Coronary artery (tissue), 2 donors: ENCODE data around the gene CHST13.

Experiments used
- DNase-seq: peaks from one replicate; pipeline ENCODE4 v3.0.0-alpha.2; 2017; ENCODE audit warnings: low spot score
- H3K27ac ChIP-seq, 2 donors: fragments of 200-600 bp; sonication (generic); one replicate each; pipeline ENCODE4 v1.5.1; 2016 to 2019
- H3K4me3 ChIP-seq: fragments of 200-600 bp; sonication (generic); 2 replicates; pipeline ENCODE4 v1.5.1; 2016; ENCODE audit warnings: mild to moderate bottlenecking, moderate library complexity
- TF ChIP-seq, protein P1 (sequence below): fragments of 200-600 bp; sonication (generic); IDR thresholded peaks from one replicate; pipeline ENCODE4 v1.5.1; 2019; ENCODE audit warnings: antibody characterized with exemption

Gene CHST13

DNA sequence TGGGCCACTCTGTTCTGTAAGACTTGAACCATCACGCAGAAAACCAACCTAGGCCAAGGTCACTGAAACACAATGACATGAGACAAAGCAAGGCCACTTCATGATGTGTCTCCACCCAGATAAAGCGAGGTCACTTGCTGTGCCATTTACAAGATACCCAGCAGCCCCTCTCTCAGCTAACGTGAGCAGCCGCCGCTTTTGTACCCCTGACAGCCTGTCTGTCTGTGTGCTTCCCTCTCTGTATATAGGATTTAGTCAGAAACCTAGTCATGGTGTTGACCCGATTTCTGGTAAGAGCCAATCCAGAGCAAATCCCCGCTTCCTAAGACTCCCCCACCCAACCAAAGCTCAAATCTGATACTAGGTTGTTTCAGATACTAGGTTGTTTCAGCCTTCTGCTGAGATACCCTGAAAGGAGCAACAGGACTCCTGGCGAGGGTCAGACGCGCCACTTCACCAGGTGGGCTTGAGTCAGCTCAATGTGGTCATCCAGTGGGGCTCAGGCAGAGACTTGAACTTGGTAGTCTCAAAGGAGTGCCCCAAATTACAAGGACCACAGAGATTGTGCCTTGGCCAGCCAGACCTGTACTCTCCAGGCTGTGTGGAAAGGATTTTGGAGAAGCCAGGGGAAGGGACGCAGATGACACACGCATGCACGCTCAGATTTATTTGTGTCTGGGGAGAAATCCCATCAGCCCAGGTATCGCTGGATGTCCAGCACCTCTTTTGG, 45.2 kb upstream of the CHST13 start:
- TF ChIP-seq, protein P1, sequence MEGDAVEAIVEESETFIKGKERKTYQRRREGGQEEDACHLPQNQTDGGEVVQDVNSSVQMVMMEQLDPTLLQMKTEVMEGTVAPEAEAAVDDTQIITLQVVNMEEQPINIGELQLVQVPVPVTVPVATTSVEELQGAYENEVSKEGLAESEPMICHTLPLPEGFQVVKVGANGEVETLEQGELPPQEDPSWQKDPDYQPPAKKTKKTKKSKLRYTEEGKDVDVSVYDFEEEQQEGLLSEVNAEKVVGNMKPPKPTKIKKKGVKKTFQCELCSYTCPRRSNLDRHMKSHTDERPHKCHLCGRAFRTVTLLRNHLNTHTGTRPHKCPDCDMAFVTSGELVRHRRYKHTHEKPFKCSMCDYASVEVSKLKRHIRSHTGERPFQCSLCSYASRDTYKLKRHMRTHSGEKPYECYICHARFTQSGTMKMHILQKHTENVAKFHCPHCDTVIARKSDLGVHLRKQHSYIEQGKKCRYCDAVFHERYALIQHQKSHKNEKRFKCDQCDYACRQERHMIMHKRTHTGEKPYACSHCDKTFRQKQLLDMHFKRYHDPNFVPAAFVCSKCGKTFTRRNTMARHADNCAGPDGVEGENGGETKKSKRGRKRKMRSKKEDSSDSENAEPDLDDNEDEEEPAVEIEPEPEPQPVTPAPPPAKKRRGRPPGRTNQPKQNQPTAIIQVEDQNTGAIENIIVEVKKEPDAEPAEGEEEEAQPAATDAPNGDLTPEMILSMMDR = no peak
- H3K27ac ChIP-seq = no peak overlapping the region
- DNase-seq = no peak
- no peak overlapping the region for H3K4me3 ChIP-seq

DNA sequence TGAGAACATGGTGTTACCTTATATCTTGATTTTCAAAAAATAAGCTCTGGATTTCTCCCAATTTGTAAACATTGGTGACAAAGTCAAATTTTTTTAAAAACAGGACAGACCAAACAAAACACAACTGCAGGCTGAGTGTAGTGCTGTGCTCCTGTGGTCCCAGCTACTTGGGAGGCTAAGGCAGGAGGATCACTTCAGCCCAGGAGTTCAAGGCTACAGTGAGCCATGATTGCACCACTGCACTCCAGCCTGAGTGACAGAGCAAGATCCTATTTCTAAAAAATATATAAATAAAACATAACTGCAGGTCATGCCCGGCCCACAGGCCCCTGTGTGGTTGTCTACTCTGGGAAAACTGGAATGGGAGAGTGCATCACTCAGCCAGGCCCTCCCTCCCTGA, 44.3 kb upstream of the CHST13 start:
- TF ChIP-seq, protein P1 = no peak
- H3K4me3 ChIP-seq = no peak overlapping the region
- no peak for DNase-seq
- no peak overlapping the region for H3K27ac ChIP-seq

DNA sequence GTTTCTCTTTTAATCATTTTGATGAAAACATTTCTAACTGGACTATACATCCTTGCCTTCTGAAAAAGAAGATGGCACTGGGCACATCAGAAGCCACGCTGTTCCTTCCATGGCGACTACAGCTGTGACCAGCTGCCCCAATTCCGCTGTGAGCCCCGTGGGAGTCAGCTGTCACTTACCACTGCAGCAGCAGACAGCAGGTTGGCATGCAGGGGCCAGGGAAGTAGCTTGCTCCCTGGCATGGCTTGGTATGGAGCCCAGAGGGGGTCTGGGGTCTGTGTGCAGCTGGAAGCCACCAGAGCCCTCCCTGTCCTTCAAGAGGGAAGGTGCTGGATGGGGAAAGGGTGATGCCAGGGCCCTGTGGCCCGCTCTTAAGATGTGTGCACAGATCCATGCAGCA, 43.7 kb upstream of the CHST13 start:
- no peak overlapping the region for H3K4me3 ChIP-seq
- no peak for DNase-seq
- TF ChIP-seq, protein P1 = no peak
- H3K27ac ChIP-seq = no peak overlapping the region

DNA sequence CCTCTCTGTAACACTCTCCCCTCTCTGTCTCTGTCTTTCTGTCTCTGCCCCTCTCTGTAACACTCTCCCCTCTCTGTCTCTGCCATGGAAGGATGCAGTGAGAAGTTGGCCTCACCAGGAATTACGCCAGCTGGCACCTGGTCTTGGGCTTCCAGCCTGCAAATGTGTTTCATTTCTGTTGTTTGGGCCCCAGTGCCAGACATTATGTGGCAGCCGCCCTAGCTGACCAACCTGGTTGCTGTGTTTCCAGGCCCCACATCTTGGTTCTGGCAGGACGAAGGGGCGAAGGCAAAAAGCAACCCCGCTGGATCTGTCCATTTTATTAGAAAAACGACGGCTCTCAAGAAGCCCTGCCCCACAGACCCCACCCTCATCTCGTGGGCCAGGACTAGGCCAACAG, 43.1 kb upstream of the CHST13 start:
- TF ChIP-seq, protein P1 = no peak
- no peak for DNase-seq
- Histone ChIP-seq H3K4me3 (no peak overlapping the region), H3K27ac (no peak overlapping the region)

DNA sequence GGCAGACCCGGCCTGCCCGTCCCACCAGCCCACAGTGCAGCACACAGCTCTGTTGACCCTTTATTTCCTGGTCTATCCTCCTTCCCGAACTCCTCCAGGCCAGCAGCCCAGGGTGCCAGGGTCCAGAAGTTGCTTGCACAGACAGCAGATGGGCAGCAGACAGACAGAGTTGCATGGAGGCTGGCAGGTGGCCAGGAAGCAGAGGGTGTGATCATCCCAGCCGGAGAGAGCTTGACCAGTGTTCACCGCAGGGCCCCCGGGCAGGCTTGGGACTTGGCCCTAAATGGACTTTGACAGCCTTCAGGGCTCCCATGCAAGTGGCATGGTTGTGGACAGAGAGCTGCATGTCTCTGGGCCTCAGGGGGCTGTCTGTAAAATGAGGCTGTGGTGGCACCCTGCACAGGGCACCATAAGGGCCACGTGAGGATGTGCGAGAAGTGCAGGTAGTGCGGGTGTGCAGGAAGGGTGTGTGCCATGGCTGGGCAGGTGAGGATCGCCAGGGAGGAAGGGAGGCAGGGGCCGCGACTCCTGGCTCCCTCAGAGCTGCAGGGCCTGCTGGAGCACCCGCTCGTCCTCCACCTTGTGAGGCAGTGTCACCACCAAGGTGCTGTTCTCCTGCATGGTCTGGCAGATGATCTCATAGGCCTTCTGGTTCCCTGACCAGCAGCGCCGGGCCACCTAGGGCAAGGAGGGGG, 42.0 kb upstream of the CHST13 start:
- Histone ChIP-seq H3K4me3 (no peak overlapping the region), H3K27ac (no peak overlapping the region)
- DNase-seq = no peak
- TF ChIP-seq, protein P1 = no peak

DNA sequence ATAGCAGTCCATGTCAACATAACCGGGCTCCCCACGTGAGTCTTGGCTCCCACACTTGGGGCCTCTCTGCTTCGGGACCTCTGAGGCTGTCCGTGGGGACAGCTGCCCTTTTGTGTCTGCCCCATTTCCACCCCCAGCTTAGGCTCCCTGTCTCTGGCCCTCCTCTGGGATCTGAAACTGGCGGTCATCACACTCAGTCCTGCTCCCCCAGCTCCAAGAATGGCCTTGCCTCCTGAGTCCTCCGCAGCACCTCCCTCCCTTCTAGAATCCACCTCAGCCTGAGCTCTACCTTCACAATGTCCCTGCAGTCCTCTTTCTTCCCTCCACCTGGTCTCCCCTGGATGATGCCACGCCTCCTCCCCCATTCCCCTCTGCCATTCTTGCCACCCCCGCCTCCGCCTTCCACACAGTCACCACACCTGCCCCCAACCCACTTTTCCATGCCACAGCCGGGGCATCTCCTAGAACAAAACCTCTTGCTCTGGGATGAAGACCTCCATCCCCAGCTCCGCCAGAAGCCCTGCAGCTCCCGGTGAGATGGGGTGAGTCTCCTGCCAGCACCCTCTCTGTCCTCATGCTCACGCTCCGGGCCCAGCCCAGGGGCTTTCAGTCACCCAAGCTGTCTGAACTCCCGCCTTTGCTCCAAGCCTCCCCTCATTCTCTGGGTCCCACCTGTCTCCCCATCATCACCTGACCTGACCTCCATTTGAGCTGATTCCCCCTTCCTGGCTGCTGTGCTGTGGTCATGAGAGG, 41.3 kb upstream of the CHST13 start:
- Histone ChIP-seq H3K4me3 (no peak overlapping the region), H3K27ac (no peak overlapping the region)
- no peak for DNase-seq
- TF ChIP-seq, protein P1 = no peak
